Neural cell (in vitro differentiated cells): ENCODE measurements around the gene ALPG.

Experiments
- EP300 ChIP-seq: fragments of 450-650 bp; conservative IDR thresholded peaks from 2 replicates; pipeline ENCODE4 v1.6.1; 2014; ENCODE audit warnings: antibody characterized with exemption, mild to moderate bottlenecking, moderate library complexity; ENCODE audit not compliant: poor library complexity, severe bottlenecking
- EZH2 ChIP-seq: fragments of 200-600, 300-800 bp; shearing (Covaris generic), sonication (generic); IDR thresholded peaks from 2 replicates; pipeline ENCODE4 v1.6.1; 2014; ENCODE audit warnings: antibody characterized with exemption, low read length, borderline replicate concordance, mild to moderate bottlenecking; ENCODE audit not compliant: insufficient read depth, poor library complexity, severe bottlenecking
- MXI1 ChIP-seq: fragments of 450-650 bp; conservative IDR thresholded peaks from 2 replicates; pipeline ENCODE4 v1.6.1; 2014; ENCODE audit warnings: antibody characterized with exemption, mild to moderate bottlenecking; ENCODE audit not compliant: poor library complexity, severe bottlenecking
- POLR2AphosphoS5 ChIP-seq: IDR thresholded peaks from 2 replicates; pipeline ENCODE4 v1.6.1; 2012
- RAD21 ChIP-seq: fragments of 450-650 bp; conservative IDR thresholded peaks from 2 replicates; pipeline ENCODE4 v1.6.1; 2014; ENCODE audit warnings: antibody characterized with exemption, mild to moderate bottlenecking, moderate library complexity
- REST ChIP-seq: IDR thresholded peaks from 2 replicates; pipeline ENCODE4 v1.6.1; 2012; ENCODE audit warnings: borderline replicate concordance
- TF ChIP-seq, protein P1 (sequence below): fragments of 450-650 bp; IDR thresholded peaks from 2 replicates; pipeline ENCODE4 v1.5.1; 2014; ENCODE audit warnings: antibody characterized with exemption, mild to moderate bottlenecking, moderate library complexity; ENCODE audit not compliant: poor library complexity, severe bottlenecking

GRCh38 chr2:232444409-232445148 lies 37.9 kb downstream of the ALPG start:
- no peak for TF ChIP-seq EZH2
- no peak for TF ChIP-seq POLR2AphosphoS5
- TF ChIP-seq EP300 = no peak
- TF ChIP-seq REST = no peak
- TF ChIP-seq, protein P1, sequence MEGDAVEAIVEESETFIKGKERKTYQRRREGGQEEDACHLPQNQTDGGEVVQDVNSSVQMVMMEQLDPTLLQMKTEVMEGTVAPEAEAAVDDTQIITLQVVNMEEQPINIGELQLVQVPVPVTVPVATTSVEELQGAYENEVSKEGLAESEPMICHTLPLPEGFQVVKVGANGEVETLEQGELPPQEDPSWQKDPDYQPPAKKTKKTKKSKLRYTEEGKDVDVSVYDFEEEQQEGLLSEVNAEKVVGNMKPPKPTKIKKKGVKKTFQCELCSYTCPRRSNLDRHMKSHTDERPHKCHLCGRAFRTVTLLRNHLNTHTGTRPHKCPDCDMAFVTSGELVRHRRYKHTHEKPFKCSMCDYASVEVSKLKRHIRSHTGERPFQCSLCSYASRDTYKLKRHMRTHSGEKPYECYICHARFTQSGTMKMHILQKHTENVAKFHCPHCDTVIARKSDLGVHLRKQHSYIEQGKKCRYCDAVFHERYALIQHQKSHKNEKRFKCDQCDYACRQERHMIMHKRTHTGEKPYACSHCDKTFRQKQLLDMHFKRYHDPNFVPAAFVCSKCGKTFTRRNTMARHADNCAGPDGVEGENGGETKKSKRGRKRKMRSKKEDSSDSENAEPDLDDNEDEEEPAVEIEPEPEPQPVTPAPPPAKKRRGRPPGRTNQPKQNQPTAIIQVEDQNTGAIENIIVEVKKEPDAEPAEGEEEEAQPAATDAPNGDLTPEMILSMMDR = peak; percentile 50
- TF ChIP-seq RAD21 = no peak
- TF ChIP-seq MXI1 = no peak
